CD14-positive monocyte (primary cell): Measurements from ENCODE around the gene ATXN7L1. TPM values are rescaled to one million over a fixed set of nuclear protein-coding genes. Genes with fewer than 3 reads are reported as not detected.

Experiments used
- DNase-seq, 3 donors: peaks; one replicate each; pipeline ENCODE4 v3.0.0-alpha.2; 2011 to 2022
- H2AFZ ChIP-seq: 2 replicates; pipeline ENCODE4 v1.6.0; 2012; ENCODE audit warnings: mild to moderate bottlenecking, low read depth, low read length, inconsistent platforms; ENCODE audit not compliant: insufficient read depth, poor library complexity, severe bottlenecking
- H3K27ac ChIP-seq, 2 donors: 1 replicate in 1 of 2; 2 replicates in 1 of 2; pipeline ENCODE4 v1.5.1; 2012 to 2013; ENCODE audit warnings: low read length in 2 of 2, control low read depth in 1 of 2, inconsistent platforms in 1 of 2, low read depth in 1 of 2, mild to moderate bottlenecking in 1 of 2
- H3K27me3 ChIP-seq, 2 donors: one replicate each; pipeline versions ENCODE4 v1.6.0 to v1.6.1; 2011 to 2013; ENCODE audit warnings: low read length in 2 of 2; ENCODE audit not compliant: control insufficient read depth in 2 of 2, insufficient read depth in 2 of 2
- H3K36me3 ChIP-seq, 2 donors: replicated peaks in 1 of 2; 1 replicate in 1 of 2; 2 replicates in 1 of 2; pipeline versions ENCODE4 v1.5.1 to v1.6.1; 2012 to 2013; ENCODE audit warnings: low read length in 2 of 2, control low read depth in 1 of 2, inconsistent platforms in 1 of 2, mild to moderate bottlenecking in 1 of 2; ENCODE audit not compliant: insufficient read depth in 2 of 2, control insufficient read depth in 1 of 2
- H3K4me1 ChIP-seq, 2 donors: 1 replicate in 1 of 2; 2 replicates in 1 of 2; pipeline versions ENCODE4 v1.5.1 to v1.6.1; 2012 to 2013; ENCODE audit warnings: low read length in 2 of 2, control low read depth in 1 of 2, inconsistent platforms in 1 of 2, mild to moderate bottlenecking in 1 of 2, moderate library complexity in 1 of 2; ENCODE audit not compliant: insufficient read depth in 2 of 2, control insufficient read depth in 1 of 2
- H3K4me2 ChIP-seq: replicated peaks from 2 replicates; pipeline ENCODE3; 2012; ENCODE audit warnings: low read length, moderate library complexity, mild to moderate bottlenecking; ENCODE audit not compliant: poor library complexity, severe bottlenecking; ENCODE audit errors: extremely low read depth
- H3K4me3 ChIP-seq, 3 experiments: fragments of 200-600 bp in 1 of 3; sonication (generic) in 1 of 3; replicated peaks in 1 of 3; 1 replicate in 2 of 3; 2 replicates in 1 of 3; pipeline ENCODE4 v1.5.1; 2011 to 2013; ENCODE audit warnings: low read length in 3 of 3, mild to moderate bottlenecking in 3 of 3, control low read depth in 2 of 3, low read depth in 2 of 3, inconsistent platforms in 1 of 3, moderate library complexity in 1 of 3
- H3K79me2 ChIP-seq: 2 replicates; pipeline ENCODE4 v1.6.0; 2012; ENCODE audit warnings: mild to moderate bottlenecking, control low read depth, inconsistent platforms, low read length, moderate library complexity; ENCODE audit not compliant: insufficient read depth
- H3K9ac ChIP-seq: 2 replicates; pipeline ENCODE4 v1.6.0; 2017; ENCODE audit warnings: low read length, mild to moderate bottlenecking; ENCODE audit not compliant: insufficient read depth, poor library complexity, severe bottlenecking
- H3K9me3 ChIP-seq, 2 donors: replicated peaks in 1 of 2; 1 replicate in 1 of 2; 2 replicates in 1 of 2; pipeline versions ENCODE4 v1.5.1 to v1.6.1; 2012 to 2013; ENCODE audit warnings: low read length in 2 of 2, control low read depth in 1 of 2; ENCODE audit not compliant: control insufficient read depth in 1 of 2, insufficient read depth in 1 of 2
- H4K20me1 ChIP-seq: 2 replicates; pipeline ENCODE4 v1.6.0; 2012; ENCODE audit warnings: mild to moderate bottlenecking, low read length, control low read depth, moderate library complexity; ENCODE audit not compliant: insufficient read depth
- H3K27ac Mint-ChIP-seq, 7 donors: one replicate each; pipeline ENCODE4 v1.8.0; 2020; ENCODE audit warnings: mild to moderate bottlenecking in 7 of 7, mixed read lengths in 7 of 7, moderate library complexity in 6 of 7, inconsistent platforms in 2 of 7
- H3K27me3 Mint-ChIP-seq, 3 donors: one replicate each; pipeline ENCODE4 v1.8.0; 2021 to 2022; ENCODE audit warnings: low read depth in 3 of 3, mild to moderate bottlenecking in 3 of 3, mixed read lengths in 3 of 3, moderate library complexity in 3 of 3, inconsistent platforms in 1 of 3
- H3K36me3 Mint-ChIP-seq, 2 donors: one replicate each; pipeline ENCODE4 v1.8.0; 2020; ENCODE audit warnings: mixed read lengths in 2 of 2, inconsistent platforms in 1 of 2, mild to moderate bottlenecking in 1 of 2
- H3K4me1 Mint-ChIP-seq: one replicate; pipeline ENCODE4 v1.8.0; 2020; ENCODE audit warnings: mild to moderate bottlenecking, mixed read lengths
- H3K4me3 Mint-ChIP-seq, 2 donors: one replicate each; pipeline ENCODE4 v1.8.0; 2020; ENCODE audit warnings: mild to moderate bottlenecking in 2 of 2, mixed read lengths in 2 of 2, moderate library complexity in 1 of 2
- H3K9me3 Mint-ChIP-seq, 7 donors: one replicate each; pipeline ENCODE4 v1.8.0; 2020 to 2022; ENCODE audit warnings: mixed read lengths in 7 of 7, mild to moderate bottlenecking in 6 of 7, moderate library complexity in 6 of 7, inconsistent platforms in 2 of 7
- CTCF ChIP-seq: fragments of 200-600 bp; IDR thresholded peaks from one replicate; pipeline ENCODE4 v1.8.0; 2022; ENCODE audit warnings: antibody characterized with exemption, mild to moderate bottlenecking
- WGBS: methylation state at CpG from one replicate; pipeline ENCODE4 v1.1.5; 2013; ENCODE audit warnings: missing lambda C conversion rate; ENCODE audit not compliant: insufficient coverage; 5-methylcytosine and 5-hydroxymethylcytosine counted together
- intact Hi-C, 2 donors: fragments of 100-400 bp; cut with micrococcal nuclease; formaldehyde crosslinking; loops; one replicate each; pipeline versions ENCODE4 v1.15.0 to v1.15.1; 2023
- polyA plus RNA-seq, 3 donors: library from polyadenylated mRNA; depleted of rRNA in 1 of 3; unstranded in 2 of 3; stranded (reverse) in 1 of 3; fragments of 300-500 nt in 2 of 3; fragments of >200 nt in 1 of 3; fragmentation: Illumina TruSeq in 2 of 3; gene quantifications; 1 replicate in 2 of 3; 2 replicates in 1 of 3; pipeline ENCODE4 v1.2.3, GENCODE V29; 2012 to 2021

The ATXN7L1 gene
- polyA plus RNA-seq, 3 donors: 4.5 to 12.2 (median 11.2) TPM

- Histone ChIP-seq H3K9me3 (no peaks in the 10 kb centered on the region), H3K4me2 (no peak overlapping the region), H3K4me1 (peaks cover 18 to 20% of the 10 kb centered on the region in 2 donors), H3K4me3 (no peak overlapping the region), H3K27me3 (peaks cover 17 to 28% of the 10 kb centered on the region in 2 donors), H2AFZ (no peak overlapping the region), H3K9ac (no peak overlapping the region), H3K79me2 (peaks cover 10% of the 10 kb centered on the region), H3K36me3 (no peaks in the 10 kb centered on the region), H3K27ac (no peak overlapping the region), H4K20me1 (no peaks in the 10 kb centered on the region)
- H3K9me3 Mint-ChIP-seq: peaks cover 0 to 12% (median 7%) of the 10 kb centered on the region in 7 donors
- TF ChIP-seq CTCF: no peak
- intact Hi-C loops: loop anchor here (5.0 to 10.0 kb wide), 5 partner anchors 70 to 1687 kb away; partner anchors contain the start of genes COG5 (in 1 of the 2) and DUS4L (in 1 of the 2)
- H3K4me3 Mint-ChIP-seq: peak overlapping the region; percentile 78 to 93
- peaks cover 34% of the 10 kb centered on the region for H3K4me1 Mint-ChIP-seq
- no peak for DNase-seq
- H3K27ac Mint-ChIP-seq: no peak overlapping the region
- H3K36me3 Mint-ChIP-seq: peaks cover 11 to 12% of the 10 kb centered on the region in 2 donors
- peaks cover 24 to 29% (median 26%) of the 10 kb centered on the region in 3 donors for H3K27me3 Mint-ChIP-seq
- 89% methylated on average over 5 of the region's 10 CpGs for WGBS
These were observed 1.3 kb upstream of the ATXN7L1 start for GRCh38 chr7:105877736-105878135.

GRCh38 chr7:105876964-105877601, 684 bp upstream of the ATXN7L1 start:
- H3K36me3 Mint-ChIP-seq: peaks cover 11 to 16% of the 10 kb centered on the region in 2 donors
- H3K27ac Mint-ChIP-seq: peak overlapping the region in 1 of 7 donors; percentile 26
- peak overlapping the region; percentile 78 to 93 for H3K4me3 Mint-ChIP-seq
- H3K4me1 Mint-ChIP-seq: peaks cover 34% of the 10 kb centered on the region
- Histone ChIP-seq H3K27ac (no peak overlapping the region), H3K9me3 (no peaks in the 10 kb centered on the region), H3K27me3 (peaks cover 17 to 28% of the 10 kb centered on the region in 2 donors), H3K4me2 (peak overlapping the region; percentile 79), H3K4me1 (peaks cover 18 to 20% of the 10 kb centered on the region in 2 donors), H3K9ac (peak overlapping the region; percentile 27), H3K36me3 (no peaks in the 10 kb centered on the region), H4K20me1 (no peaks in the 10 kb centered on the region), H3K79me2 (peaks cover 10% of the 10 kb centered on the region), H3K4me3 (peak overlapping the region; percentile 35 to 75 (median 39)), H2AFZ (peak overlapping the region; percentile 80)
- H3K9me3 Mint-ChIP-seq: peaks cover 0 to 7% (median 1%) of the 10 kb centered on the region in 7 donors
- TF ChIP-seq CTCF: peak; percentile 45
- DNase-seq: no peak
- intact Hi-C loops: loop anchor here (5.0 to 10.0 kb wide), 5 partner anchors 70 to 1688 kb away; partner anchors contain the start of genes COG5 (in 1 of the 2) and DUS4L (in 1 of the 2)
- 3% methylated on average over 30 of the region's 42 CpGs for WGBS
- peaks cover 24 to 29% (median 26%) of the 10 kb centered on the region in 3 donors for H3K27me3 Mint-ChIP-seq
